ENCODE data around the gene FHOD3.

The FHOD3 gene

GRCh38 chr18:36673452-36673851 is 375.9 kb downstream of the FHOD3 start:
- H3K4me3 ChIP-seq (ENCODE audit: low read length), result no peak overlapping the region
- H3F3A ChIP-seq (ENCODE audit: insufficient read depth, low read length), result peaks cover 5% of the 10 kb centered on the region; the same call in 1 of the 2 replicates

GRCh38 chr18:36675076-36675475 is 377.6 kb downstream of the FHOD3 start:
- Histone ChIP-seq H3K9ac (ENCODE audit: low read length) (no peak overlapping the region), H4K20me1 (ENCODE audit: insufficient read depth, low read length) (no peaks in the 10 kb centered on the region), H3K36me3 (replicated peaks; ENCODE audit: insufficient read depth, low read length) (no peaks in the 10 kb centered on the region), H3F3A (ENCODE audit: insufficient read depth, low read length) (peaks cover 5% of the 10 kb centered on the region; the same call in 1 of the 2 replicates), H3K4me2 (ENCODE audit: low read depth, low read length) (no peak overlapping the region), H3K79me2 (ENCODE audit: low read length) (no peaks in the 10 kb centered on the region), H3K27ac (ENCODE audit: low read length) (no peak overlapping the region), H3K4me3 (ENCODE audit: low read length) (no peak overlapping the region), H3K9me3 (replicated peaks; ENCODE audit: insufficient read depth, low read length) (no peaks in the 10 kb centered on the region), H3K4me1 (ENCODE audit: low read length) (peaks cover 37% of the 10 kb centered on the region), H2AFZ (ENCODE audit: low read length) (no peak overlapping the region), H3K9me2 (replicated peaks; ENCODE audit: insufficient read depth, low read length) (no peaks in the 10 kb centered on the region), H3K27me3 (replicated peaks; ENCODE audit: insufficient read depth, low read length) (no peaks in the 10 kb centered on the region)
- DNase-seq, result no peak
- no peak for TF ChIP-seq CTCF (IDR thresholded peaks at IDR 0.05; ENCODE audit: low read length)
- TF ChIP-seq EZH2phosphoT487 (IDR thresholded peaks at IDR 0.05; ENCODE audit: low read length), result no peak
- TF ChIP-seq EZH2 (optimal IDR thresholded peaks at IDR 0.05; ENCODE audit: low read depth, low read length), result no peak

More at GRCh38 chr18:36673452-36673851, 375.9 kb downstream of the FHOD3 start:
- Histone ChIP-seq H3K4me1 (ENCODE audit: low read length) (peaks cover 37% of the 10 kb centered on the region), H3K79me2 (ENCODE audit: low read length) (no peaks in the 10 kb centered on the region), H4K20me1 (ENCODE audit: insufficient read depth, low read length) (no peaks in the 10 kb centered on the region), H3K9ac (ENCODE audit: low read length) (peak overlapping the region; percentile 12; the same call in 1 of the 2 replicates), H3K4me2 (ENCODE audit: low read depth, low read length) (peak overlapping the region; percentile 69), H3K27ac (ENCODE audit: low read length) (peak overlapping the region; percentile 71; the same call in 1 of the 2 replicates), H3K9me3 (replicated peaks; ENCODE audit: insufficient read depth, low read length) (no peaks in the 10 kb centered on the region), H3K27me3 (replicated peaks; ENCODE audit: insufficient read depth, low read length) (no peaks in the 10 kb centered on the region), H3K36me3 (replicated peaks; ENCODE audit: insufficient read depth, low read length) (no peaks in the 10 kb centered on the region), H3K9me2 (replicated peaks; ENCODE audit: insufficient read depth, low read length) (no peaks in the 10 kb centered on the region), H2AFZ (ENCODE audit: low read length) (peak overlapping the region; percentile 51)
- DNase-seq, result no peak
- TF ChIP-seq EZH2 (optimal IDR thresholded peaks at IDR 0.05; ENCODE audit: low read depth, low read length) (no peak), EZH2phosphoT487 (IDR thresholded peaks at IDR 0.05; ENCODE audit: low read length) (no peak), CTCF (IDR thresholded peaks at IDR 0.05; ENCODE audit: low read length) (no peak)

- no peaks in the 10 kb centered on the region for H3K36me3 ChIP-seq (replicated peaks; ENCODE audit: insufficient read depth, low read length)
- H3K27me3 ChIP-seq (replicated peaks; ENCODE audit: insufficient read depth, low read length), result no peaks in the 10 kb centered on the region
- no peaks in the 10 kb centered on the region for H3K9me2 ChIP-seq (replicated peaks; ENCODE audit: insufficient read depth, low read length)
- H3K4me1 ChIP-seq (ENCODE audit: low read length), result peaks cover 37% of the 10 kb centered on the region
- H3K4me2 ChIP-seq (ENCODE audit: low read depth, low read length), result no peak overlapping the region
- no peak overlapping the region for H3K9ac ChIP-seq (ENCODE audit: low read length)
- H3F3A ChIP-seq (ENCODE audit: insufficient read depth, low read length), result peaks cover 5% of the 10 kb centered on the region; the same call in 1 of the 2 replicates
- H3K9me3 ChIP-seq (replicated peaks; ENCODE audit: insufficient read depth, low read length), result no peaks in the 10 kb centered on the region
- H3K79me2 ChIP-seq (ENCODE audit: low read length), result no peaks in the 10 kb centered on the region
- TF ChIP-seq EZH2phosphoT487 (IDR thresholded peaks at IDR 0.05; ENCODE audit: low read length) (no peak), CTCF (IDR thresholded peaks at IDR 0.05; ENCODE audit: low read length) (no peak), EZH2 (optimal IDR thresholded peaks at IDR 0.05; ENCODE audit: low read depth, low read length) (no peak)
- H2AFZ ChIP-seq (ENCODE audit: low read length), result no peak overlapping the region
- no peak overlapping the region for H3K27ac ChIP-seq (ENCODE audit: low read length)
- DNase-seq, result no peak
- no peak overlapping the region for H3K4me3 ChIP-seq (ENCODE audit: low read length)
- no peaks in the 10 kb centered on the region for H4K20me1 ChIP-seq (ENCODE audit: insufficient read depth, low read length)
Measured at GRCh38 chr18:36675542-36675941, 378.0 kb downstream of the FHOD3 start.

Data from MM.1S (cell line).